Activated CD8-positive, alpha-beta T cell treated with anti-CD3 and anti-CD28 coated beads for 36 hours (primary cell): ENCODE measurements around the gene POLG. TPM values are rescaled to one million over a fixed set of nuclear protein-coding genes. Genes with fewer than 3 reads are reported as not detected.
A peak's percentile ranks its signal among the peaks of the same experiment; 100 is the strongest.

Experiments used
- ATAC-seq: fragments of 200-7000 bp; cut with Tn5 transposase; one replicate; pipeline ENCODE4 v1.10.0; 2021; ENCODE audit warnings: mild to moderate bottlenecking, moderate library complexity
- CTCF ChIA-PET: fragments of 350-600 bp; sonication (Branson Sonifier 250); formaldehyde crosslinking; loops from one replicate; lab custom pipeline; 2021; ENCODE audit warnings: antibody characterized with exemption; lab: Charles Lee
- POLR2A ChIA-PET: fragments of 350-600 bp; sonication (Branson Sonifier 250); formaldehyde crosslinking; loops from one replicate; lab custom pipeline; 2021; ENCODE audit warnings: antibody characterized with exemption; lab: Charles Lee
- DNase-seq: peaks from one replicate; pipeline ENCODE4 v3.0.0-alpha.2; 2020
- H3K27ac Mint-ChIP-seq: one replicate; pipeline ENCODE4 v1.8.0; 2021; ENCODE audit warnings: mild to moderate bottlenecking, mixed read lengths
- H3K27me3 Mint-ChIP-seq: one replicate; pipeline ENCODE4 v1.8.0; 2021; ENCODE audit warnings: mixed read lengths
- H3K36me3 Mint-ChIP-seq: one replicate; pipeline ENCODE4 v1.8.0; 2021; ENCODE audit warnings: low read depth, mixed read lengths
- H3K4me1 Mint-ChIP-seq: one replicate; pipeline ENCODE4 v1.8.0; 2021; ENCODE audit warnings: low read depth, mixed read lengths
- H3K4me3 Mint-ChIP-seq: one replicate; pipeline ENCODE4 v1.8.0; 2021; ENCODE audit warnings: mild to moderate bottlenecking, moderate library complexity, mixed read lengths
- H3K9me3 Mint-ChIP-seq: one replicate; pipeline ENCODE4 v1.8.0; 2021; ENCODE audit warnings: mixed read lengths
- intact Hi-C: fragments of 100-400 bp; cut with micrococcal nuclease; formaldehyde crosslinking; loops from one replicate; pipeline ENCODE4 v1.10.0; 2022
- total RNA-seq, 2 experiments: library from RNA; stranded (reverse); gene quantifications; one replicate each; pipeline ENCODE4 v1.2.3, GENCODE V29; 2021
- TF ChIP-seq, protein P1 (sequence below): fragments of 200-600 bp; IDR thresholded peaks from one replicate; pipeline ENCODE4 v1.8.0; 2022; ENCODE audit warnings: antibody characterized with exemption, mild to moderate bottlenecking

Gene POLG
- total RNA-seq, 2 experiments from 2014 or later = 101 to 106 TPM

DNA sequence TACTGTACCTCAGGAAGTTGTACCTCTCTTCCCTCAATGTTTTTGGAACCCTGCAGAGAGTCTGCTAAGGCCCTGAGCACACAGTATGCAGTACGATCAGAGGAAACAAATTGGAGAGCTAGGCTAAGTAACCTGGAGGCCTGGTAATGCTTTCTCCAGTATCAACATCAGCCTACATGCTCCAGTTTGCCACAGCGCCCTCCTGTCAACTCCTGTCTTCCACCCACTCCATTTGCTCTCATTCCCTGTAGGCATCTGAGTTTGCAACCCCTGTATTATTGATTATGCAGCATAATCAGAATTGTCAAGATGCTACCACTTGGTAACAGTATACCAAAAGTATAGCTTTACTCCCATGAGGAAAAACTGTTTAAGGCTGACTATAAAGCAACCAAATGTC lies 14.4 kb downstream of the POLG start:
- TF ChIP-seq, protein P1, sequence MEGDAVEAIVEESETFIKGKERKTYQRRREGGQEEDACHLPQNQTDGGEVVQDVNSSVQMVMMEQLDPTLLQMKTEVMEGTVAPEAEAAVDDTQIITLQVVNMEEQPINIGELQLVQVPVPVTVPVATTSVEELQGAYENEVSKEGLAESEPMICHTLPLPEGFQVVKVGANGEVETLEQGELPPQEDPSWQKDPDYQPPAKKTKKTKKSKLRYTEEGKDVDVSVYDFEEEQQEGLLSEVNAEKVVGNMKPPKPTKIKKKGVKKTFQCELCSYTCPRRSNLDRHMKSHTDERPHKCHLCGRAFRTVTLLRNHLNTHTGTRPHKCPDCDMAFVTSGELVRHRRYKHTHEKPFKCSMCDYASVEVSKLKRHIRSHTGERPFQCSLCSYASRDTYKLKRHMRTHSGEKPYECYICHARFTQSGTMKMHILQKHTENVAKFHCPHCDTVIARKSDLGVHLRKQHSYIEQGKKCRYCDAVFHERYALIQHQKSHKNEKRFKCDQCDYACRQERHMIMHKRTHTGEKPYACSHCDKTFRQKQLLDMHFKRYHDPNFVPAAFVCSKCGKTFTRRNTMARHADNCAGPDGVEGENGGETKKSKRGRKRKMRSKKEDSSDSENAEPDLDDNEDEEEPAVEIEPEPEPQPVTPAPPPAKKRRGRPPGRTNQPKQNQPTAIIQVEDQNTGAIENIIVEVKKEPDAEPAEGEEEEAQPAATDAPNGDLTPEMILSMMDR = no peak
- DNase-seq (no peak), ATAC-seq (no peak)
- intact Hi-C loops = no loop called here
- Mint-ChIP-seq H3K27ac (peak overlapping the region; percentile 44), H3K27me3 (no peaks in the 10 kb centered on the region), H3K4me1 (peaks cover 23% of the 10 kb centered on the region), H3K36me3 (peaks cover 63% of the 10 kb centered on the region), H3K9me3 (no peaks in the 10 kb centered on the region), H3K4me3 (no peak overlapping the region)
- POLR2A ChIA-PET = interaction anchor here (0.7 to 11.2 kb wide), 4 partner anchors 8 to 64 kb away, joined by 3 to 128 read pairs (median 3); no protein-coding TSS in a partner anchor
- CTCF ChIA-PET = interaction anchor here (1.4 to 4.6 kb wide), 2 partner anchors 10 to 114 kb away, joined by 10 to 17 read pairs; no protein-coding TSS in a partner anchor

DNA sequence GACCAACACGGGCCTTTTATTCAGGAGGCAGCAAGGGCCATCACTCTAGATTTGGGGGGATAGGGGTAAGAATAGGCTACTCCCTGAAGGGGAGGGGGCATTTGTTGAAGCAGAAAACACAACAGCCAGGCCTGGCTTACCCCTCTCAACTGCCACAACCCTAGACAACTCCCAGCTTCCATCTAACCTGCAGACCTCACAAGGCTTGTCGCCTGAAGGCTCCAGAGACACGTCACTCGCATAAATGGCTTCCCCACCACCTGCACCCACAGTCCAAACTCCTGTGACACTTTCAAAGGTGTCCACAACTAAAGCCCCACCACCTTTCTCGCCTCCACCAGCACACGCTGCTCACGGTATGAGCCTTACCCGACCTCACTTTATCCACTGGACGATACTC lies 14.9 kb downstream of the POLG start:
- intact Hi-C loops = no loop called here
- Mint-ChIP-seq H3K36me3 (peaks cover 62% of the 10 kb centered on the region), H3K9me3 (no peaks in the 10 kb centered on the region), H3K4me3 (no peak overlapping the region), H3K27me3 (no peaks in the 10 kb centered on the region), H3K4me1 (peaks cover 18% of the 10 kb centered on the region), H3K27ac (peak overlapping the region; percentile 68)
- ChIA-PET CTCF (interaction anchor here (1.7 to 4.6 kb wide), 2 partner anchors 13 to 113 kb away, joined by 6 to 17 read pairs; no protein-coding TSS in a partner anchor), POLR2A (interaction anchor here (1.0 to 11.2 kb wide), 2 partner anchors 9 to 12 kb away, joined by 3 to 128 read pairs; no protein-coding TSS in a partner anchor)
- ATAC-seq (no peak), DNase-seq (no peak)
- TF ChIP-seq, protein P1 = no peak

DNA sequence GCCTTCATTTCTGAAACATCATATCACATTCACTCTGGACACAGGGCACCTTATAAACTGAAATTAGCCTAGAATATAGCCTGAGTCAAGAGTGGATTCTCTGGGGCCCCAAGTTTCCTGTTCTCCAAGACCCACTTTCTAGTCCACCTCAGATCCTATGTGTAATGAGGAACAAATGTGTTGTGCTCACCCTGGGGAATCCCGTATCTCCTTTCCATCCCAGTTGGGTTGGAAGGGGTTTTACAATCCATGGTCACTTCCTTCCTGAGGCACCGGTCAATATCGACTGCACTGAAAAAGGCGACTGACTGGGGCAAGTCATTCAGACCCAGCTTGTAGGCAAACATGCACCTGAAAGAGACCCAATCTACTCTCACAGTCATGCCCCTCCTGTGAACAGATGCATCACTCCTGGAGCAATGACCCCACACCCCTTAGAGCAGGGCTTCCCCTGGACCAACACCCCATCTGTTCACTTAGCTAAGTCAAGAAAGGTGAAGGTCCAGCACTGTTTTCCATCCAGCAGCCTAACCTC lies 17.4 kb downstream of the POLG start:
- Mint-ChIP-seq H3K36me3 (peaks cover 65% of the 10 kb centered on the region), H3K4me1 (peaks cover 18% of the 10 kb centered on the region), H3K4me3 (no peak overlapping the region), H3K27ac (peak overlapping the region; percentile 83), H3K9me3 (no peaks in the 10 kb centered on the region), H3K27me3 (no peaks in the 10 kb centered on the region)
- ChIA-PET POLR2A (interaction anchor here (0.9 to 11.2 kb wide), 5 partner anchors 8 to 110 kb away, joined by 3 to 128 read pairs (median 5); no protein-coding TSS in a partner anchor), CTCF (interaction anchor here (0.7 to 4.6 kb wide), 6 partner anchors 12 to 111 kb away, joined by 3 to 17 read pairs (median 3); no protein-coding TSS in a partner anchor)
- ATAC-seq (peak; percentile 38), DNase-seq (no peak)
- intact Hi-C loops = no loop called here
- TF ChIP-seq, protein P1 = no peak

DNA sequence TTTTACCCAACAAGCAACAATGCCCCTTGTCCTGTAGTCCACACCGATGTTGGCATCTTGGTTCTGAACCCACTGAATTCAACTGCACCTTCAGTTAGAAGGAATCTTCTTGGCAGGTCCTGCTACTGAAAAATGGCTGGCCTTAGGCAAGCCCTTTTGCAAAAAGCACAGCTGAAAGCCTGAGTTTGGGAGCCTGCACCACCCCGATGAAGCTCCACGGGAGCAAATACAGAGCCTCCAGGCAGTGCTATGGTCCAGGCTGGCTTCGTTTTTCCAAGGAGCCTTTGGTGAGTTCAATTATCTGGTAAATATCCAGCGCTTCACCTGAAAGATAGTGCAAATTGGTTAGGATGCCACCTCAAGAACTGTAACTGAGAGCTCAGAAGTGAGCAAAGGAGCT lies 18.1 kb downstream of the POLG start:
- POLR2A ChIA-PET = interaction anchor here (0.6 to 11.2 kb wide), 6 partner anchors 8 to 109 kb away, joined by 3 to 128 read pairs (median 5); no protein-coding TSS in a partner anchor
- TF ChIP-seq, protein P1 = no peak
- Mint-ChIP-seq H3K4me1 (peaks cover 18% of the 10 kb centered on the region), H3K27ac (peak overlapping the region; percentile 77), H3K36me3 (peaks cover 64% of the 10 kb centered on the region), H3K27me3 (no peaks in the 10 kb centered on the region), H3K9me3 (no peaks in the 10 kb centered on the region), H3K4me3 (no peak overlapping the region)
- DNase-seq (no peak), ATAC-seq (no peak)
- CTCF ChIA-PET = interaction anchor here (0.7 to 1.1 kb wide), 6 partner anchors 12 to 43 kb away, joined by 3 to 4 read pairs (median 3); no protein-coding TSS in a partner anchor
- intact Hi-C loops = no loop called here
